Measurements from ENCODE around the gene RER1.

Gene RER1

DNA sequence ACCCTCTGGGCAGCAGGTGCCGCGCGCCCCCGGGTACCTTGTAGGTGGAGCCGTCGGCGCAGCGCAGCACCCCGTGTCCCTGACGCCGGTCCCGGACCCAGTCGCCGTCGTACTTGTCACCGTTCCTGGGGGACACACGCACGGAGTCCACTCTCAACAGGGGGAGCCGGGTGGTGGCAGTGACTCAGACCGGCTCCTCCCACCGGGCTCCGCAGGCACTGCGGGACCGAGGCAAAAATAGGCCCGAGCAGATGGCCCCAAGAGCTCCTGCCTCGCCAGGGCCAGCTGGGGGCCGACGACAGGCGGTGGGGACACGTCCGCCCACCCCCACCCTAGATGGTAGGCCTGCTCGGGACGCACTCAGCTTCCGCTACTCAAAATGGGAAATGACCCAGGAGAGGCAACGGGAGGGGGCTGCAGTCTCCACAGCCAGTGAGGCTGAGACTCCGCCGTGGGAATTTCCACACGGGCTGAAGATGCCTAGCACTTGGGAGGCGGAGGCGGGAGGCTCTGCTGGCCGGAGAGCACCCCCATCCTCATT is 6.6 kb upstream of the RER1 start:
- DNase-seq (ENCODE audit: low read depth, low spot score): no peak
- H3K4me3 ChIP-seq (ENCODE audit: low read depth, low read length): no peak overlapping the region
- in situ Hi-C loops (cut with HindIII; ENCODE audit: low sequenced_read_pairs): no loop called here

DNA sequence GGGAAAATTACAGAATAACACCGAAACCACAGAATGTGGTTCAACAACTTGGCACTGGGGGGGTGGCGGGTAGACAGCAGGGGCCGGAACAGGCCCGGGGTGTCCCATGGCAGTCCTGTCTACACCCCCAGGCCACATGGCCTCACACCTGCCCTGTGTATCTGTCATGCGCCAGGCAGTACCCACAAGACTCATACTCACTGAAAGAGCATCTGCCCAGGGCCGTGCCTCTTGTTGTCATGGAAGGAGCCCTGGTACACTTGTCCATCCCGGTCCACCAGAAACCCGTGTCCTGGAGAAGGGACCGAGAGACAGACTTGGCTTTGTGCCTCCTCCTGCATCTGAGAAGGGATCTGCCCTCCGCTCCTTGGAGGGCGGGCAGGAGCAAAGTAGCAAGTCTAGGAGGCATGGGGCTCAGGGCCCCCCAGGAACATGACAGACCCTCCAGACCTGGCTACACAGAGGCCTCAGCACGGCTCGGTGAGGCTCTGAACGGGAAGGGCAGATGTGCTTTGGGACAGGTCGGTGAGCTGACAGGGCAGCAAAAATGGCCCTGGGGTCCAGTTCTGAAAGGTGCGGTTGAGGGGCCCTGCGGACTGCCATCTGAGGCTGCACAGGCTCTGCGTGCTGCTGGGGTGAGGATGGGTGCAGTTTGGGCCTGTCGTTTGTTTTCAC is 5.9 kb upstream of the RER1 start:
- TF ChIP-seq, protein P1, sequence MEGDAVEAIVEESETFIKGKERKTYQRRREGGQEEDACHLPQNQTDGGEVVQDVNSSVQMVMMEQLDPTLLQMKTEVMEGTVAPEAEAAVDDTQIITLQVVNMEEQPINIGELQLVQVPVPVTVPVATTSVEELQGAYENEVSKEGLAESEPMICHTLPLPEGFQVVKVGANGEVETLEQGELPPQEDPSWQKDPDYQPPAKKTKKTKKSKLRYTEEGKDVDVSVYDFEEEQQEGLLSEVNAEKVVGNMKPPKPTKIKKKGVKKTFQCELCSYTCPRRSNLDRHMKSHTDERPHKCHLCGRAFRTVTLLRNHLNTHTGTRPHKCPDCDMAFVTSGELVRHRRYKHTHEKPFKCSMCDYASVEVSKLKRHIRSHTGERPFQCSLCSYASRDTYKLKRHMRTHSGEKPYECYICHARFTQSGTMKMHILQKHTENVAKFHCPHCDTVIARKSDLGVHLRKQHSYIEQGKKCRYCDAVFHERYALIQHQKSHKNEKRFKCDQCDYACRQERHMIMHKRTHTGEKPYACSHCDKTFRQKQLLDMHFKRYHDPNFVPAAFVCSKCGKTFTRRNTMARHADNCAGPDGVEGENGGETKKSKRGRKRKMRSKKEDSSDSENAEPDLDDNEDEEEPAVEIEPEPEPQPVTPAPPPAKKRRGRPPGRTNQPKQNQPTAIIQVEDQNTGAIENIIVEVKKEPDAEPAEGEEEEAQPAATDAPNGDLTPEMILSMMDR (IDR thresholded peaks at IDR 0.05; ENCODE audit: low read depth, low read length): no peak
- in situ Hi-C loops (cut with HindIII; ENCODE audit: low sequenced_read_pairs): no loop called here
- no peak for DNase-seq (ENCODE audit: low read depth, low spot score)
- no peak overlapping the region for H3K4me3 ChIP-seq (ENCODE audit: low read depth, low read length)

More for the DNA sequence above, 6.6 kb upstream of the RER1 start:
- TF ChIP-seq, protein P1 (IDR thresholded peaks at IDR 0.05; ENCODE audit: low read depth, low read length): no peak

DNA sequence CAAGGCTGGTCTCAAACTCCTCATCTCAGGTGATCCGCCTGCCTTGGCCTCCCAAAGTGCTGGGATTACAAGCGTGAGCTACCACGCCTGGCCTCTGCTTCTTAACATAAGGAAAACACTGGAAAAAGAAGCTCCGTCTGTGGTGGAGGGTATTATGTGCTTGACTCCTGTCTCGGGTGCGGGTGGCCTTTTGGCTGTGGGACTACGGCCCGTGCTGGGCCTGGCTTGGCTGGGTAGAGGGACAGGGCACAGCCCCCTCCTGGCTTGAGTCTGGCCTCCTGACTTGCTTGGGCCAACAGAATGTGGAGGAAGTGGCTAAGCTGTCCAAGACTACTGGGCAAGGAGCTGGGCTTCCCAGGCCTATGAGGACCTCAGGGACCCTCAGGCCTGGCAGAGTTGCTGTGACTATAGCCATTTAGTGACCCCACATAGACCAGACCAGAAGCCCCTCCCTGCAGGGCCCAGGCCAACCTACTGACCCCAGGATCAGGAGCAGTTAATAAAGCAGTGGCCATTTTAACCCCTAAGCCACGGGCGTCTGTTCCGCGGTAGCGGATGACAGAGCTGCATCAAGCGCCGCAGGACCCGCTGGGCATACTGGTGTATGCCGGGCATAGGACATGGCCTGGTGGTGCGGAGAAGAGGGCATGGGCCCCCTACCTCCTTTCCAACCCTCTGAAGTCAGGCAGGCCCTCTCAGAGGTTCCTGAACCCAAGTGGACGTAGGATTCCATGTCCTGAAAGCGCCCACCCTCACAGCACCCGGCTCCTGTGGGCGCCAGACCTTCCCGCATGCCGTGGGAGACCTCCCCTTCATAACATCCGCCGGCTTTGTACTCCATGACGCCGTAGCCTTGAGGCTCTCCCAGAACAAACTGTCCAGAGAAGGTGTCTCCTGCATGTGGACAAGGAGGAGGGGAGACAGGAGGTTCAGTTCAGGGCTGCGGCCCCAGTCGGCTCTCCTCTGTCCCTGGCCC is 4.7 kb upstream of the RER1 start:
- no peak for DNase-seq (ENCODE audit: low read depth, low spot score)
- no peak overlapping the region for H3K4me3 ChIP-seq (ENCODE audit: low read depth, low read length)
- in situ Hi-C loops (cut with HindIII; ENCODE audit: low sequenced_read_pairs): no loop called here
- TF ChIP-seq, protein P1 (IDR thresholded peaks at IDR 0.05; ENCODE audit: low read depth, low read length): no peak

DNA sequence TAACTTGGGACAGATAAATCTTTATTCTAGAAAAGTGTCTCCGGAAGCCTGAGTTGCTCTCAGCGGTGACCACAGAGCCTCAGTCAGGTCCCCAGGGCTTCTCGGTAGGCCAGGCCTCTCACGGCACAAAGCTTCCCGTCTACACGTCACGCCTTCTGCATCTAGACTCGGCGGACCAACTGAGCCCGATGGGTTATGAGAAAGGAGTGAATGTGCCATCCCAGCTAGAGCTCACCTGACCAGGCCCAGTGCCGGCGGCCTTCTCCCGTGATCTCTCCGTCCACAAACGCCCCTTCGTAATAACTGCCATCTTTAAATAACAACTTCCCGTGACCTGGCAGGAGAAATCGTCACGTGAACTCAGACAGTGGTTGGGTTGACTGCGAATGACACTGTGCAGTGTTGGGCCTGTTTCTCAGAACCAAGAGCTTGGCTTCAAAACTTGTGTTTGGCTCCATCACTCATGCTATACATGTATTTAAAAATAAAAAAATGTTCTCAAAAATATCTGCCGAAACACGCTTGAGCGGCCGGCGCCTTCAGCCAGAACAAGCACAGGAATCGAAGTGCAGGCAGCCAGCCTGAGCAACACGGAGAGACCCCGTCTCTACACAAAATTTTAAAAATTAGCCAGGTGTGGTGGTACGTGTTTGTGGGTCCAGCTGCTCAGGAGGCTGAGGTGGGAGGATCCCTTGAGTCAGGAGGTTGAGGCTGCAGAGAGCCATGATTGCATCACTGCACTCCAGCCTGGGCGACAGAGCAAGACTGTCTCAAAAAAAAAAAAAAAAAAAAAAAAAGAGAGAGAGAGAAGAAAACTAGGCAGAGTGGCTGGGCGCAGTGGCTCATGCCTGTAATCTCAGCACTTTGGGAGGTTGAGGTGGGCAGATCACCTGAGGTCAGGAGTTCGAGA is 3.4 kb upstream of the RER1 start:
- no peak for DNase-seq (ENCODE audit: low read depth, low spot score)
- H3K4me3 ChIP-seq (ENCODE audit: low read depth, low read length): no peak overlapping the region
- TF ChIP-seq, protein P1 (IDR thresholded peaks at IDR 0.05; ENCODE audit: low read depth, low read length): no peak
- in situ Hi-C loops (cut with HindIII; ENCODE audit: low sequenced_read_pairs): no loop called here

DNA sequence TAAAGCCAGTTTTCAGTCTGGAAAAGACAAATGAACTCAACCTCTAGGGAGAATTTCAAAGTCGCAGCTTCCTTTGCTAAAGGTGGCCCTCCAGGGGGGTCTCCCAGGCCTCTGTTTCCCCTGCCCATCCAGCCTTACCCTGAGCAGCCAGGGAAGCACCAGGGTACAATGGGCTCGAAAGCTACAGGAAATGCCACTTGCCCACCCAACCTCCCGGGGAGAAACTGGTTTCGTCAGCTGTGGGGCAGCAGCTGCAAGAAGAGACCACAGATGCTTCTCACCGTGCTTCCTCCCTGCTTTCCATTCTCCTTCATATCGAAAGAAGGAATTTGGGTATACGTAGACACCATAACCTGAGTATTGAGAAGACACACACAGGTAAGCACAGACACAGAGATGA is 2.0 kb upstream of the RER1 start:
- H3K4me3 ChIP-seq (ENCODE audit: low read depth, low read length): no peak overlapping the region
- in situ Hi-C loops (cut with HindIII; ENCODE audit: low sequenced_read_pairs): no loop called here
- DNase-seq (ENCODE audit: low read depth, low spot score): no peak
- TF ChIP-seq, protein P1 (IDR thresholded peaks at IDR 0.05; ENCODE audit: low read depth, low read length): no peak

Measured in astrocyte of the spinal cord (primary cell).